Panc1 (cell line): ENCODE data around the gene WFIKKN1. TPM values are rescaled to one million over a fixed set of nuclear protein-coding genes. Genes with fewer than 3 reads are reported as not detected.

ENCODE experiments used
- ATAC-seq: fragments of 200-7000 bp; cut with Tn5 transposase; 2 replicates; pipeline ENCODE4 v1.9.1; 2020; ENCODE audit warnings: mild to moderate bottlenecking, moderate library complexity
- BruUV-seq: library from RNA; stranded (reverse); fragments of 400-500 nt; replicated peaks from 2 replicates; lab custom pipeline; 2021; lab: Mats Ljungman, UMichigan
- CTCF ChIA-PET: fragments of 300-600 bp; sonication (Branson Sonifier 250); formaldehyde crosslinking; loops from one replicate; lab custom pipeline; 2022; ENCODE audit warnings: antibody characterized with exemption; lab: Charles Lee
- POLR2A ChIA-PET: fragments of 300-600 bp; sonication (Branson Sonifier 250); formaldehyde crosslinking; loops from one replicate; lab custom pipeline; 2022; ENCODE audit warnings: antibody characterized with exemption; lab: Charles Lee
- DNase-seq: peaks from one replicate; pipeline ENCODE4 v3.0.0-alpha.2; 2010; ENCODE audit warnings: low read depth, low spot score
- H3K27ac ChIP-seq: 2 replicates; pipeline ENCODE4 v1.5.1; 2011; ENCODE audit warnings: mild to moderate bottlenecking, low read length, inconsistent platforms
- H3K27me3 ChIP-seq: fragments of 200-500 bp; sonication (Bioruptor generic); 2 replicates; pipeline ENCODE4 v1.6.0; 2014; ENCODE audit warnings: low read length, inconsistent platforms; ENCODE audit not compliant: control insufficient read depth, insufficient read depth
- H3K36me3 ChIP-seq: fragments of 200-500 bp; sonication (Bioruptor generic); 2 replicates; pipeline ENCODE4 v1.5.1; 2014; ENCODE audit warnings: inconsistent platforms, mild to moderate bottlenecking, low read length, moderate library complexity; ENCODE audit not compliant: control insufficient read depth, insufficient read depth
- H3K4me1 ChIP-seq: 2 replicates; pipeline ENCODE4 v1.5.1; 2011; ENCODE audit warnings: inconsistent platforms, mild to moderate bottlenecking, low read length, moderate library complexity; ENCODE audit not compliant: control insufficient read depth, insufficient read depth
- H3K4me3 ChIP-seq, 2 experiments: 2 replicates each; pipeline ENCODE4 v1.5.1; 2011 to 2012; ENCODE audit warnings: low read depth in 2 of 2, low read length in 2 of 2, mild to moderate bottlenecking in 2 of 2, inconsistent platforms in 1 of 2, moderate library complexity in 1 of 2
- H3K9me3 ChIP-seq: fragments of 200-500 bp; sonication (Bioruptor generic); 2 replicates; pipeline ENCODE4 v1.5.1; 2014; ENCODE audit warnings: low read depth, mild to moderate bottlenecking, inconsistent platforms, low read length, moderate library complexity; ENCODE audit not compliant: control insufficient read depth, insufficient read depth
- POLR2AphosphoS5 ChIP-seq: IDR thresholded peaks from 2 replicates; pipeline ENCODE4 v1.6.1; 2012; ENCODE audit warnings: mild to moderate bottlenecking, low read depth, low read length, moderate library complexity
- SIN3A ChIP-seq: IDR thresholded peaks from 2 replicates; pipeline ENCODE4 v1.6.1; 2012; ENCODE audit warnings: low read depth, mild to moderate bottlenecking, low read length, moderate library complexity, borderline replicate concordance; ENCODE audit not compliant: insufficient read depth
- TCF7L2 ChIP-seq: IDR thresholded peaks from 2 replicates; pipeline ENCODE4 v1.6.1; 2011; ENCODE audit warnings: mild to moderate bottlenecking, low read depth, low read length, inconsistent platforms
- in situ Hi-C: cut with HindIII; loops from 2 replicates; pipeline ENCODE4 v1.10.0; 2016; ENCODE audit warnings: low sequenced_read_pairs, low pct_unique_long_range_greater_than_20kb
- intact Hi-C: fragments of 100-400 bp; cut with micrococcal nuclease; formaldehyde crosslinking; loops from one replicate; pipeline ENCODE4 v1.10.0; 2022; ENCODE audit not compliant: unreplicated experiment
- total RNA-seq: library from RNA; stranded (reverse); gene quantifications from one replicate; pipeline ENCODE4 v1.2.1, GENCODE V29; 2021; ENCODE audit not compliant: unreplicated experiment
- TF ChIP-seq, protein P1 (sequence below), 2 experiments: IDR thresholded peaks; 2 replicates each; pipeline ENCODE4 v1.6.1; 2011 to 2012; ENCODE audit warnings: low read depth in 2 of 2, control low read depth in 1 of 2, low read length in 1 of 2, mild to moderate bottlenecking in 1 of 2, moderate library complexity in 1 of 2; ENCODE audit not compliant: insufficient read depth in 1 of 2
- TF ChIP-seq, protein P2 (sequence below): fragments of 450-650 bp; IDR thresholded peaks from 2 replicates; pipeline ENCODE4 v1.5.1; 2017; ENCODE audit warnings: mild to moderate bottlenecking

Gene WFIKKN1
- total RNA-seq, 1 experiment from 2014 or later, result 2.0 TPM

DNA sequence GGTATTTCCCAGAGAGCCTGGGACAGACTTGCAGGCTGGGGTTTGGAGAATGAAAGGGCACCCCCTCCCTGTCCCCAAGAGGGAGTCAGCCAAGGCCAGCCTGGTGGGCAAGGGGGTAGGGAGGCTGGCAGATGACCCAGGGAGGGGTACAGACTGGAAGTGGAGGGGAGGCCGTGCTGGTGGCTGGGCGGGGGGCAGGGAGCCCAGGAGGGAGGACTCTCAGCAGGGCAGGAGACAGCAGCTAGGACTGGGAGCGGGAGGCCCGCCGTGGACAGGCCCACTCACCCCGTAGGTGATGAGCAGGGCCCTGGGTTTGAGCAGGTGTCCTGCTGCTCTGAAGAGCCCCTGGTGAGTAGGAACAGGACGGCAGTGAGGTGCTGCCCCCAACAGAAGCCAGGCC is 4.2 kb downstream of the WFIKKN1 start:
- ChIA-PET CTCF (no interaction called here), POLR2A (no interaction called here)
- no TSS peak for BruUV-seq
- H3K4me1 ChIP-seq, result peaks cover 35% of the 10 kb centered on the region
- no peaks in the 10 kb centered on the region for H3K27me3 ChIP-seq
- DNase-seq, result no peak
- no peaks in the 10 kb centered on the region for H3K9me3 ChIP-seq
- no peak for TF ChIP-seq SIN3A
- TF ChIP-seq, protein P1, sequence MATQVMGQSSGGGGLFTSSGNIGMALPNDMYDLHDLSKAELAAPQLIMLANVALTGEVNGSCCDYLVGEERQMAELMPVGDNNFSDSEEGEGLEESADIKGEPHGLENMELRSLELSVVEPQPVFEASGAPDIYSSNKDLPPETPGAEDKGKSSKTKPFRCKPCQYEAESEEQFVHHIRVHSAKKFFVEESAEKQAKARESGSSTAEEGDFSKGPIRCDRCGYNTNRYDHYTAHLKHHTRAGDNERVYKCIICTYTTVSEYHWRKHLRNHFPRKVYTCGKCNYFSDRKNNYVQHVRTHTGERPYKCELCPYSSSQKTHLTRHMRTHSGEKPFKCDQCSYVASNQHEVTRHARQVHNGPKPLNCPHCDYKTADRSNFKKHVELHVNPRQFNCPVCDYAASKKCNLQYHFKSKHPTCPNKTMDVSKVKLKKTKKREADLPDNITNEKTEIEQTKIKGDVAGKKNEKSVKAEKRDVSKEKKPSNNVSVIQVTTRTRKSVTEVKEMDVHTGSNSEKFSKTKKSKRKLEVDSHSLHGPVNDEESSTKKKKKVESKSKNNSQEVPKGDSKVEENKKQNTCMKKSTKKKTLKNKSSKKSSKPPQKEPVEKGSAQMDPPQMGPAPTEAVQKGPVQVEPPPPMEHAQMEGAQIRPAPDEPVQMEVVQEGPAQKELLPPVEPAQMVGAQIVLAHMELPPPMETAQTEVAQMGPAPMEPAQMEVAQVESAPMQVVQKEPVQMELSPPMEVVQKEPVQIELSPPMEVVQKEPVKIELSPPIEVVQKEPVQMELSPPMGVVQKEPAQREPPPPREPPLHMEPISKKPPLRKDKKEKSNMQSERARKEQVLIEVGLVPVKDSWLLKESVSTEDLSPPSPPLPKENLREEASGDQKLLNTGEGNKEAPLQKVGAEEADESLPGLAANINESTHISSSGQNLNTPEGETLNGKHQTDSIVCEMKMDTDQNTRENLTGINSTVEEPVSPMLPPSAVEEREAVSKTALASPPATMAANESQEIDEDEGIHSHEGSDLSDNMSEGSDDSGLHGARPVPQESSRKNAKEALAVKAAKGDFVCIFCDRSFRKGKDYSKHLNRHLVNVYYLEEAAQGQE (IDR thresholded peaks at IDR 0.05; ENCODE audit: insufficient read depth in 1 of 2, low read depth in 2 of 2, low read length in 1 of 2), result no peak
- TF ChIP-seq TCF7L2, result no peak
- TF ChIP-seq, protein P2, sequence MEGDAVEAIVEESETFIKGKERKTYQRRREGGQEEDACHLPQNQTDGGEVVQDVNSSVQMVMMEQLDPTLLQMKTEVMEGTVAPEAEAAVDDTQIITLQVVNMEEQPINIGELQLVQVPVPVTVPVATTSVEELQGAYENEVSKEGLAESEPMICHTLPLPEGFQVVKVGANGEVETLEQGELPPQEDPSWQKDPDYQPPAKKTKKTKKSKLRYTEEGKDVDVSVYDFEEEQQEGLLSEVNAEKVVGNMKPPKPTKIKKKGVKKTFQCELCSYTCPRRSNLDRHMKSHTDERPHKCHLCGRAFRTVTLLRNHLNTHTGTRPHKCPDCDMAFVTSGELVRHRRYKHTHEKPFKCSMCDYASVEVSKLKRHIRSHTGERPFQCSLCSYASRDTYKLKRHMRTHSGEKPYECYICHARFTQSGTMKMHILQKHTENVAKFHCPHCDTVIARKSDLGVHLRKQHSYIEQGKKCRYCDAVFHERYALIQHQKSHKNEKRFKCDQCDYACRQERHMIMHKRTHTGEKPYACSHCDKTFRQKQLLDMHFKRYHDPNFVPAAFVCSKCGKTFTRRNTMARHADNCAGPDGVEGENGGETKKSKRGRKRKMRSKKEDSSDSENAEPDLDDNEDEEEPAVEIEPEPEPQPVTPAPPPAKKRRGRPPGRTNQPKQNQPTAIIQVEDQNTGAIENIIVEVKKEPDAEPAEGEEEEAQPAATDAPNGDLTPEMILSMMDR, result no peak
- TF ChIP-seq POLR2AphosphoS5, result no peak
- peak overlapping the region; percentile 59 to 76 for H3K4me3 ChIP-seq
- intact Hi-C loops, result no loop called here
- no peak for ATAC-seq
- H3K36me3 ChIP-seq, result no peaks in the 10 kb centered on the region
- no peak overlapping the region; the same call in 1 of the 2 replicates for H3K27ac ChIP-seq
- in situ Hi-C loops, result no loop called here

DNA sequence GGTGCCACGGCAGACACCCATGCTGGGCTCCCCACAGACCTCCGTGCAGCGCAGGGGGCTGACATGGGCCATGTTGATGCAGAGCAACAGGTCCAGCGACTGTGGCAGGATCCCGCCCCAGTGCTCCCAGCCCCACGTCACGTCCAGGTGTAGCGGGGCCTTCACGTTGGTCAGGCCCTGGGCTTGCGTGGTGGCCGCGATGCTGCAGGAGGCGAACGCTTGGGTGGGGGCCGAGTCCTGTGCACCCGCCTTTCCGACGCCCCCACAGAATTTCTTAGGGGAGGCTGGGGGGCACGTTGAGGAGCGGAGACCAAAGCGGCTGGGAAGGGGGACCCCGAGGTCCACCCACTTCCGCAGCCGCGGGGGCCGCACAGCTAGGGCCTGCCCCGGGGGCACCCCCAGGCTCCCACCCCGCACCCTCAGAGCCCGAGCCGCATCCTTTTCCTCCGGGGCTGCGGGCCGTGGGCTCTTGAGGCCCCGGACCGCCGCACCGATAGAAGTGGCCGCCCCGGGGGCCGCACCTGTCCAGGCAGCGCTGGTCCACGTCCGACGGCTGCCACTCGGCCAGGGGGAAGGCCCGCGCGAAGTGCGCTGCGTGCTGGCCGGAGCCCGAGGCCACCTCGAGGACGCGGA is 4.9 kb downstream of the WFIKKN1 start:
- DNase-seq, result no peak
- H3K27me3 ChIP-seq, result no peaks in the 10 kb centered on the region
- BruUV-seq, result no TSS peak
- in situ Hi-C loops (no loop called here), intact Hi-C loops (no loop called here)
- H3K4me3 ChIP-seq, result peak overlapping the region; percentile 59 to 76
- ChIA-PET POLR2A (no interaction called here), CTCF (interaction anchor here (1.1 kb wide), 1 partner anchor 35 kb away, joined by 4 read pairs; no protein-coding TSS in a partner anchor)
- ATAC-seq, result peak; percentile 12
- no peaks in the 10 kb centered on the region for H3K9me3 ChIP-seq
- H3K27ac ChIP-seq, result peak overlapping the region; percentile 86
- no peak; the same call in 1 of the 2 replicates for TF ChIP-seq TCF7L2
- no peaks in the 10 kb centered on the region for H3K36me3 ChIP-seq
- H3K4me1 ChIP-seq, result peaks cover 31% of the 10 kb centered on the region
